Naive thymus-derived CD4-positive, alpha-beta T cell (primary cell): ENCODE data around the gene FHAD1. TPM values are rescaled to one million over a fixed set of nuclear protein-coding genes. Genes with fewer than 3 reads are reported as not detected.
"Not testable (repeated sequence)": the region's sequence is repeated elsewhere in the genome, so short reads cannot be mapped to it uniquely, and the experiment has no call there.

ENCODE experiments used
- ATAC-seq: fragments of 150-1000 bp; cut with Tn5 transposase; 2 replicates; pipeline ENCODE4 v1.10.0; 2021; ENCODE audit warnings: mild to moderate bottlenecking, moderate library complexity
- CTCF ChIA-PET: fragments of 350-600 bp; sonication (Branson Sonifier 250); formaldehyde crosslinking; loops from one replicate; lab custom pipeline; 2021; ENCODE audit warnings: antibody characterized with exemption; lab: Charles Lee
- POLR2A ChIA-PET: fragments of 350-600 bp; sonication (Branson Sonifier 250); formaldehyde crosslinking; loops from one replicate; lab custom pipeline; 2021; ENCODE audit warnings: antibody characterized with exemption, inconsistent platforms; lab: Charles Lee
- DNase-seq, 9 donors: peaks; one replicate each; pipeline versions ENCODE4 v3.0.0 to v3.0.0-alpha.2; 2020 to 2022; ENCODE audit warnings: mixed read lengths in 1 of 9
- H3K27ac ChIP-seq: one replicate; pipeline ENCODE4 v1.7.0; 2013; ENCODE audit warnings: mild to moderate bottlenecking, low read depth, low read length, moderate library complexity
- H3K27me3 ChIP-seq, 2 donors: one replicate each; pipeline ENCODE4 v1.7.0; 2013; ENCODE audit warnings: low read length in 2 of 2, mild to moderate bottlenecking in 2 of 2, moderate library complexity in 2 of 2; ENCODE audit not compliant: control insufficient read depth in 2 of 2, insufficient read depth in 2 of 2
- H3K36me3 ChIP-seq, 3 experiments: 1 replicate in 2 of 3; 2 replicates in 1 of 3; pipeline ENCODE4 v1.7.0; 2013; ENCODE audit warnings: low read length in 3 of 3, mild to moderate bottlenecking in 3 of 3, moderate library complexity in 1 of 3; ENCODE audit not compliant: insufficient read depth in 3 of 3, control insufficient read depth in 2 of 3
- H3K4me1 ChIP-seq, 2 donors: one replicate each; pipeline ENCODE4 v1.7.0; 2013; ENCODE audit warnings: low read length in 2 of 2, mild to moderate bottlenecking in 2 of 2, moderate library complexity in 1 of 2; ENCODE audit not compliant: control insufficient read depth in 2 of 2, insufficient read depth in 2 of 2
- H3K4me3 ChIP-seq: 2 replicates; pipeline ENCODE4 v1.7.0; 2013; ENCODE audit warnings: mild to moderate bottlenecking, low read length
- H3K9me3 ChIP-seq, 3 experiments: 1 replicate in 2 of 3; 2 replicates in 1 of 3; pipeline ENCODE4 v1.7.0; 2013; ENCODE audit warnings: low read length in 3 of 3; ENCODE audit not compliant: control insufficient read depth in 2 of 3
- H3K27ac Mint-ChIP-seq, 9 donors: one replicate each; pipeline ENCODE4 v1.8.0; 2020 to 2022; ENCODE audit warnings: mixed read lengths in 9 of 9, mild to moderate bottlenecking in 8 of 9, moderate library complexity in 5 of 9, inconsistent platforms in 2 of 9
- H3K27me3 Mint-ChIP-seq, 5 donors: one replicate each; pipeline ENCODE4 v1.8.0; 2021 to 2022; ENCODE audit warnings: mixed read lengths in 5 of 5, mild to moderate bottlenecking in 1 of 5
- H3K36me3 Mint-ChIP-seq, 5 donors: one replicate each; pipeline ENCODE4 v1.8.0; 2020 to 2022; ENCODE audit warnings: mixed read lengths in 5 of 5, mild to moderate bottlenecking in 3 of 5, inconsistent platforms in 1 of 5
- H3K4me1 Mint-ChIP-seq, 7 donors: one replicate each; pipeline ENCODE4 v1.8.0; 2020 to 2022; ENCODE audit warnings: mixed read lengths in 7 of 7, mild to moderate bottlenecking in 3 of 7, inconsistent platforms in 1 of 7
- H3K4me3 Mint-ChIP-seq, 10 donors: one replicate each; pipeline ENCODE4 v1.8.0; 2020 to 2022; ENCODE audit warnings: mild to moderate bottlenecking in 10 of 10, mixed read lengths in 10 of 10, moderate library complexity in 6 of 10, inconsistent platforms in 2 of 10
- H3K9me3 Mint-ChIP-seq, 11 donors: one replicate each; pipeline ENCODE4 v1.8.0; 2020 to 2022; ENCODE audit warnings: mixed read lengths in 11 of 11, mild to moderate bottlenecking in 4 of 11, inconsistent platforms in 1 of 11, moderate library complexity in 1 of 11
- intact Hi-C, 2 donors: fragments of 100-400 bp; cut with micrococcal nuclease; formaldehyde crosslinking; loops; one replicate each; pipeline ENCODE4 v1.15.1; 2023
- polyA plus RNA-seq, 2 donors: library from polyadenylated mRNA; unstranded; fragments of 300-500 nt; fragmentation: Illumina TruSeq; gene quantifications; one replicate each; pipeline ENCODE4 v1.2.3, GENCODE V29; 2021
- total RNA-seq, 6 experiments: library from RNA in 5 of 6; stranded (reverse) in 5 of 6; gene quantifications; 1 replicate in 5 of 6; 2 replicates in 1 of 6; pipeline ENCODE4 v1.2.3 and lab custom pipeline; 2021 to 2026

FHAD1 gene
- total and polyA plus RNA-seq, 7 experiments from 2014 or later, result 0.19 to 1.1 TPM; not detected in 5

DNA sequence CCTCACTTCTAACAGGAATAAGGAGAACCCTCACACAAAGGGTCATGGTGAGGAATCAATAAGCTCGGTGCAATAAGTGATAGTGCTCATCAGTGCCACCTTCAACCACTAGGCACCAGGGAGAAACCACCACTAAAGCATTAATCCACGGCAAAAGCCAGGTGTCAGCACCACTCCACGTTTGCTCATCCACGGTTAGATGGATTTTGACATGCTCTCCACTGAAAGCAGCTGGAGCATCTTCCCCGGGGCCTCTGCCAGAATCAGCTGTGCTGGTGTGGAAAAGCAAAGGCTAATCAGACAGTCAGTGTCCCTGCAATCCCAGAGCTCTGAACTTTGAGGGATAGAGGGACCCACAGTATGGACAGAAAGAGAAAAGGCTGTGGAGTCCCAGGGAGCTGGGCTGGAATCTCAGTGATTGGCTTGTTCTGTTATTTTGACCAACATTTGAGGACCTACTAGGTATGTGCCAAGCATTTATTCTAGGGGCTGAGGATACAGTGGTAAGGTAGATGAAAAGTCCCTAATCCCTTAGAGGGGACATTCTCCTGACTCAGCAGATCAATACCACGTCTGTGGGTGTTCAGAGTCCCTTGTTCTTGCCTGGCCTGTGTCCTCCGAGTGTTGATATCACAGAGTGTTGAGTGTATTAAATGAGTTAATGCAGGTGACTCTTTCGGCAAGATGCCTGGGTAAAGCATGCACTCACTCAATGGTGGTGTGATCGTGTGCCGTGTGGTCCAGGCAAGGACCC, 41.3 kb downstream of the FHAD1 start:
- H3K9me3 ChIP-seq, result no peaks in the 10 kb centered on the region
- no peak overlapping the region for H3K4me3 ChIP-seq
- Mint-ChIP-seq H3K27ac (no peak overlapping the region), H3K4me1 (peaks cover 0 to 3% (median 0%) of the 10 kb centered on the region in 7 donors), H3K9me3 (peaks cover 0 to 13% (median 2%) of the 10 kb centered on the region in 11 donors), H3K4me3 (no peak overlapping the region), H3K27me3 (peaks cover 0 to 25% (median 10%) of the 10 kb centered on the region in 5 donors), H3K36me3 (no peaks in the 10 kb centered on the region)
- no peak overlapping the region for H3K27ac ChIP-seq
- H3K4me1 ChIP-seq, result no peaks in the 10 kb centered on the region
- intact Hi-C loops, result no loop called here
- no peaks in the 10 kb centered on the region for H3K27me3 ChIP-seq
- ATAC-seq, result no peak
- ChIA-PET CTCF (no interaction called here), POLR2A (no interaction called here)
- H3K36me3 ChIP-seq, result no peaks in the 10 kb centered on the region
- no peak for DNase-seq

DNA sequence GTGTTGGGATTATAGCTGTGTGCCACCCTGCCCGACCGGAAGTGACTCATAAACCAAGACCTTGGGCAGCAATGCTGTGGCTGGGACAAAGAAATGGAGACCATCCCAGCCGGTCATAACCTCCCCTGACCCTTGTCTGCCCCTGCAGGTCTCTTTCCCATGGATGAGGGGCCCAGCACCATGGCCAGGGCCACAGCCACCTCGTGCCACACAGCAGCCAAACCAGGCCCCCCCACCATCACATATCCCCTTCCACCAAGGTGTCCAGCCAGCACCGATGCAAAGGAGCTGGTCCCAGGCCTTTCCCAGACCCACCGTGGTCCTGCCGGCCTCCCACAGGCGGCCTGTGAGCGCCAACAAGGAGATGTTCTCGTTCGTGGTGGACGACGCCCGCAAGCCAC, 42.2 kb downstream of the FHAD1 start:
- H3K9me3 ChIP-seq, result no peaks in the 10 kb centered on the region
- H3K27me3 ChIP-seq, result no peaks in the 10 kb centered on the region
- no peak overlapping the region for H3K4me3 ChIP-seq
- H3K36me3 Mint-ChIP-seq, result no peaks in the 10 kb centered on the region
- intact Hi-C loops, result no loop called here
- H3K4me1 Mint-ChIP-seq, result peaks cover 0 to 3% (median 0%) of the 10 kb centered on the region in 7 donors
- no peak overlapping the region for H3K27ac ChIP-seq
- no peaks in the 10 kb centered on the region for H3K4me1 ChIP-seq
- ATAC-seq (no peak), DNase-seq (no peak)
- H3K9me3 Mint-ChIP-seq, result peaks cover 0 to 13% (median 2%) of the 10 kb centered on the region in 11 donors
- ChIA-PET CTCF (interaction anchor here (0.6 kb wide), 1 partner anchor 157 kb away, joined by 3 read pairs; no protein-coding TSS in a partner anchor), POLR2A (no interaction called here)
- no peak overlapping the region for H3K27ac Mint-ChIP-seq
- peaks cover 0 to 25% (median 10%) of the 10 kb centered on the region in 5 donors for H3K27me3 Mint-ChIP-seq
- H3K4me3 Mint-ChIP-seq, result no peak overlapping the region
- H3K36me3 ChIP-seq, result no peaks in the 10 kb centered on the region

DNA sequence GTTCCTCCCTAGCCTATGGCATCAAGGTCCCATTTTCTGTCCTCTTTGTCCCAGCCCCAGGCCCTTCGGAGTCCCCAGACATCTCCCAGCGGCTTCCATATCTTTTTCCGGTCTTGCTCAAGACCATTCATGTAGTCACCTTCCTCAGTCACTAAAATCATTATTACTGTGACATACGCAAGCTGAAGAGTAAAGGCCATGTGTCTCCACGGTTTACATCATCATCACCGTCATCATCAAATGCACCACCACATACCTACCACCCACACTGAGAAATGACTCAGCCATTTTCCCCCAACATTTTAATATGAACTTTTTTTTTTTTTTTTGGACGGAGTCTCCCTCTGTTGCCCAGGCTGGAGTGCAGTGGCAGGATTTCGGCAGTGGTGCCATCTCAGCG, 43.4 kb downstream of the FHAD1 start:
- Histone ChIP-seq H3K4me1 (no peaks in the 10 kb centered on the region), H3K27me3 (no peaks in the 10 kb centered on the region), H3K4me3 (no peak overlapping the region), H3K36me3 (no peaks in the 10 kb centered on the region), H3K27ac (no peak overlapping the region), H3K9me3 (no peaks in the 10 kb centered on the region)
- Mint-ChIP-seq H3K4me1 (peaks cover 0 to 3% (median 0%) of the 10 kb centered on the region in 7 donors), H3K4me3 (no peak overlapping the region), H3K36me3 (no peaks in the 10 kb centered on the region), H3K27ac (no peak overlapping the region), H3K9me3 (peaks cover 0 to 13% (median 2%) of the 10 kb centered on the region in 11 donors), H3K27me3 (peaks cover 0 to 25% (median 9%) of the 10 kb centered on the region in 5 donors)
- intact Hi-C loops, result no loop called here
- no peak for DNase-seq
- CTCF ChIA-PET, result no interaction called here
- POLR2A ChIA-PET, result no interaction called here
- no peak for ATAC-seq

DNA sequence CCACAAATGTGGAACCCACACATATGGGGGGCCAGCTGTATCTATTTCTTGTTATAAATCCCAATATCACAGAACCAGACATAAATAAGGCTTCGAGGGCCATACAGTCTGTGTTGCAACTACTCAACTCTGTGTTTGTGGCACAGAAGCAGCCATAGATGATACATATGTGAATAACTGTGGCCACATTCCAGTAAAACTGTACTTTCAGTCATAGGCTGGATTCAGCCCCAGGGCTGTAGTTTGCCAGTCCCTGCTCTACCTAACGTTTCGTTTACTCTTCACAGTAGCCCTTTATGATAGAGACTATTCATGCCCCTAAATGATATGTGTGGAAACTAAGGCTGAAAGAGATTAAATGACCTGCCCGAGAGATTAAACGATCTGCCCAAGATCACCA, 48.7 kb downstream of the FHAD1 start:
- H3K4me1 Mint-ChIP-seq, result peaks cover 0 to 7% (median 0%) of the 10 kb centered on the region in 7 donors
- no peaks in the 10 kb centered on the region for H3K27me3 ChIP-seq

DNA sequence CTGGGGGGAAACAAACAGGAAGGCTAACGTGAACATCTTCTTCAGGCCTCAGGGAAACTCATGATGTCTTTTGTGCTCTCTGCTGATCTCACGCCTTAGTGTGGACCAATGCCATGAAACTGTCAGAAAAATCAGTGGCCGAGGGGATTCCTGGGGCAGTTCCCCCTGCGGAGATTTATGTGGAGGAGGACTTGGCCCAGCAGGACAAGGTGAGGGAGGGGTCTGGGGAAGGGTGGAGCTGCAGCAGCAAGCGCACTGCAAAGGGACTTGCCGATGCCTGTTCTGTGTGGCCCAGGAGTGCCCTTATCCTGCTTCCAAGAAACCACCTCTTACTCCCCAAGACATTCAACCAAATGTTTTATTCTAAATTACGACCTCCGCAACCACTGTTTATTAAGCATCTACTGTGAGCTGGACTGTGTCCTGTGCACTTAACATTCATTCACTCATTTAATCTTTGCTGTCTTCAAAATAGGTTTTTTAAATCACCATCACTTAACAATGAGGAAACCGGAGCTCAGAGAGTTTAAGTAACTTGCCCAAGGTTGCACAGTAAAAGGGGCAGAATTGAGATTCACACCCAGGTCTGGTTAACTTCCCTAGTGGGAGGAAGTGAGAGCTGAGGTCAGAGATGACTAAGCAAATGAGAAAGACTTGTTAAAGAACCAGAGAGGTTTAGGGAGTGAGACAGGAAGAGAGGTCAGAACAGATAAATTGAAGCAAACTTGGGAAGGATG, 49.7 kb downstream of the FHAD1 start:
- POLR2A ChIA-PET, result no interaction called here
- peaks cover 0 to 7% (median 0%) of the 10 kb centered on the region in 7 donors for H3K4me1 Mint-ChIP-seq
- intact Hi-C loops, result no loop called here
- no peaks in the 10 kb centered on the region for H3K27me3 ChIP-seq
- H3K27ac Mint-ChIP-seq, result peak overlapping the region in 1 of 9 donors; percentile 1
- no peaks in the 10 kb centered on the region for H3K36me3 Mint-ChIP-seq
- H3K36me3 ChIP-seq, result no peaks in the 10 kb centered on the region
- H3K9me3 ChIP-seq, result no peaks in the 10 kb centered on the region
- H3K27me3 Mint-ChIP-seq, result peaks cover 0 to 5% (median 4%) of the 10 kb centered on the region in 5 donors
- no peak overlapping the region for H3K27ac ChIP-seq
- ATAC-seq (peak; percentile 61), DNase-seq (no peak)
- H3K4me3 ChIP-seq, result no peak overlapping the region
- H3K4me1 ChIP-seq, result peaks cover 0 to 5% of the 10 kb centered on the region in 2 donors
- H3K9me3 Mint-ChIP-seq, result peaks cover 0 to 5% (median 0%) of the 10 kb centered on the region in 11 donors
- H3K4me3 Mint-ChIP-seq, result no peak overlapping the region
- CTCF ChIA-PET, result no interaction called here

More for the DNA sequence above, 48.7 kb downstream of the FHAD1 start:
- H3K36me3 Mint-ChIP-seq, result no peaks in the 10 kb centered on the region
- Histone ChIP-seq H3K36me3 (no peaks in the 10 kb centered on the region), H3K9me3 (no peaks in the 10 kb centered on the region), H3K4me1 (peaks cover 0 to 5% of the 10 kb centered on the region in 2 donors), H3K4me3 (no peak overlapping the region), H3K27ac (no peak overlapping the region)
- peaks cover 0 to 5% (median 4%) of the 10 kb centered on the region in 5 donors for H3K27me3 Mint-ChIP-seq
- peaks cover 0 to 5% (median 0%) of the 10 kb centered on the region in 11 donors for H3K9me3 Mint-ChIP-seq
- intact Hi-C loops, result no loop called here
- H3K27ac Mint-ChIP-seq, result no peak overlapping the region
- CTCF ChIA-PET, result no interaction called here
- no peak for ATAC-seq
- POLR2A ChIA-PET, result no interaction called here
- DNase-seq, result no peak
- H3K4me3 Mint-ChIP-seq, result no peak overlapping the region

DNA sequence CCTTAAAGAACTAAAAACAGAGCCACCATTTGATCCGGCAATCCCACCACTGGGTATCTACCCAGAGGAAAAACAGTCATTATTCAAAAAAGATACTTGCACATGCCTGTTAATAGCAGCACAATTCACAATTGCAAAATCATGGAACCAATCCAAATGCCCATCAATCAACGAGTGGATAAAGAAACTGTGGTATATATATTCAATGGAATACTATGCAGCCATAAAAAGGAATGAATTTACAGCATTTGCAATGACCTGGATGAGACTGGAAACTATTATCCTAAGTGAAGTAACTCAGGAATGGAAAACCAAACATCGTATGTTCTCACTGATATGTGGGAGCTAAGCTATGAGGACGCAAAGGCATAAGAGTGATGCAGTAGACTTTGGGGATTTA, 51.0 kb downstream of the FHAD1 start:
- intact Hi-C loops, DNase-seq, H3K27ac ChIP-seq, H3K36me3 ChIP-seq, H3K9me3 ChIP-seq, H3K27me3 Mint-ChIP-seq, POLR2A ChIA-PET, H3K4me1 ChIP-seq, H3K4me3 ChIP-seq, ATAC-seq, H3K4me3 Mint-ChIP-seq, H3K27ac Mint-ChIP-seq, H3K27me3 ChIP-seq, H3K4me1 Mint-ChIP-seq, CTCF ChIA-PET, H3K36me3 Mint-ChIP-seq, H3K9me3 Mint-ChIP-seq: not testable (repeated sequence)
